NCI-H146 treated with DMSO at 0.1 percent for 48 hours (cell line): ENCODE measurements around the gene AGBL1.

Source experiments
- DNase-seq: peaks from one replicate; lab custom pipeline; 2025; ENCODE audit not compliant: unreplicated experiment; lab: John Stamatoyannopoulos, UW

The AGBL1 gene

DNA sequence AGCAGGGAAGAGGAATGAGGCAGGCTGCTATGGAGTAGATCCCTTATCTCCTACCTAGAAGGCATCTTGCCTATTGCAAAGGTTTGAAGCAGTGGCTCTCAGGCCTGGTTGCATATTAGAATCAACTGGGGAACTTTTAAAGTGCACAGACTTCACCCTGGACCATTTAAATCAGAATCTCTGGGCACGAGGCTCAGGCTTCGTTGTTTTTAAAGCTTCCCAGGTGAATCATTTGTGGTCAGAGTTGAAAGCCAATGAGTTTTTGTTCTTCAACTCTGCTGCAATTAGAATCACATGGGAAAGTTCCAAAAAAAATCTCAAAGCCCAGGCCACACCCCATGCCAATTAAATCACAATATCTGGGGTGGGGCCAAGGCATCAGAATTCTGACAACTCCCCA, 773.1 kb downstream of the AGBL1 start:
- DNase-seq = no peak

DNA sequence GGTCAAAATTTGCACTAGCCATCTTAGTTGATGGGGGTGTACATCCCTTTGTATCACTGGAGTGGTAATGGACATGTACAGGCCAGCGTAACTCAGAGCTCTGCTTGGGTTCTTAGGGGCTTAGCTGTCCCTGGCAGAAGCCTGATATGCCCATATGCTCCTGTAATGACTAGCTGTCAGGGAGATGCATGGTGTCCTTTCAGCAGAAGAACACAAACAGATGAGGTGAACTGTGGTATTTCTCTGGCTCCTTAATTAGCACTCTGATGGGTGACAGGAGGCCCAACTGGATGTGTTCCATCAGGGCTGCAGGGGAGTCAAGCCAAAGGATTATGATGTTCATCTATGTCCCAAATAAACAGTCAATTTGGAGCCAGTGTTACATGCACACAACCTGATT, 774.5 kb downstream of the AGBL1 start:
- no peak for DNase-seq

DNA sequence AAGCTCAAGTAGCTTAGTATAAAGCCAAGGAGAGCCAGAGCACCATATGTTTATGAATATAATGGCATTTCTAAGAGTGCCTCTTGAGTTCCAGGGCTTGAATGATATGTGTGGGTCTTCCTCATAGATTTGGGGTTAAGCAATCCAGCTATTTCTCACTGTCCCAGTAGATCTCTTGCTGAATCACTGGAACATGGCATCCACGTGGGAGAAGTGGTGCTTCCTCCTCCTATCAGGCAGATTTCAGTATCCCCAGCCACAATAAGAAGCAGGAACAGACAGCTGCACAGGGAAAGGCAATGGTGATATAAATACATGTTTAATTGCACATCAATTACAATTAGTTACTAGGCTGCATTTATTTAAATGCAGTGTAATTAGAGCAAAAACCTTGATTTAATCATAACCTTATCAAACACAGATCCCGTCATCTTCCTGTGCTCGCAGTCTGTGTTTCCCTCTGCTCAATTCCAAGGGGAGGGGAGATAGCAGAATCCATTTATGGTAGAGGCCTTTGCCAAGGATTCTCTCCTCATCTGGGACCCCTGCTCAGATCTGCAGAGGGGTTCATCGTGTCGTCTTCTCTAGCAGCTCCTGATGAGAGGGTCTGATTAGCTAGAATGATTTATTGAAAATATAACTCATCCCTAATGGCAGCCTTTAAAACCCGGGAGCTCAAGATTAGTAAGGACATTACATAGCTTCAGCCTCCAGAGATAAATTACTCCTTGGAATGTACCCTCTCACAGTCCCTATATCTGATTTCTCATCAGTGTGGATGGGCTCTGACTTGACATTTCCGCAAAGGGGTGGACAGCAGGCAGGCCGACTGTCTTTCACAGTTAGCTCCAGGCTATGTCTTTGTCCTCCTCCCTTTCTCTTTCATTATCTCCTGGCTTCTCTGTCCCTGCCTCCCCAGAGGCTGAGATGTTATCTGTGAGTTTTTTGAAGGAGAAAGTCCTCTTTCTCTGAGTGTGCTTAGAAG, 775.9 kb downstream of the AGBL1 start:
- DNase-seq = peak; percentile 44

DNA sequence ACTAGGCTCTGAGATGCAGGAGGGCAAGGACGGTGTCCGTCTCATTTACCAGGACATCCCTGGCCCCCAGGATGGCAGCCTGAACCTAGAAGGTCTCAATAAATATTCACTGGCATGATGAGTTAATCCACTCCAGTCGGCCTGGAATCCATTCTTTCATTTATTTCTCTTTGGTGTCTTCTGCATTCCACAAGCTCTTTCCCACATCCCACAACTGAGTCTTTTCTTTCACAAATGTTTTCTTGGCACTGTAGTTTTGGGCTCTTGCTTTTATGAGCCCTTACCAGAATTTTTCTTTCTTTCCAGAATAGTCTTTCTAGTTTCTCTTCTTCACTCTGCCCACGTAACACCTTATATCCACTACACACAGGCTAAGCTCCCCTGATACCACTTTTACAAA, 778.0 kb downstream of the AGBL1 start:
- DNase-seq = no peak

DNA sequence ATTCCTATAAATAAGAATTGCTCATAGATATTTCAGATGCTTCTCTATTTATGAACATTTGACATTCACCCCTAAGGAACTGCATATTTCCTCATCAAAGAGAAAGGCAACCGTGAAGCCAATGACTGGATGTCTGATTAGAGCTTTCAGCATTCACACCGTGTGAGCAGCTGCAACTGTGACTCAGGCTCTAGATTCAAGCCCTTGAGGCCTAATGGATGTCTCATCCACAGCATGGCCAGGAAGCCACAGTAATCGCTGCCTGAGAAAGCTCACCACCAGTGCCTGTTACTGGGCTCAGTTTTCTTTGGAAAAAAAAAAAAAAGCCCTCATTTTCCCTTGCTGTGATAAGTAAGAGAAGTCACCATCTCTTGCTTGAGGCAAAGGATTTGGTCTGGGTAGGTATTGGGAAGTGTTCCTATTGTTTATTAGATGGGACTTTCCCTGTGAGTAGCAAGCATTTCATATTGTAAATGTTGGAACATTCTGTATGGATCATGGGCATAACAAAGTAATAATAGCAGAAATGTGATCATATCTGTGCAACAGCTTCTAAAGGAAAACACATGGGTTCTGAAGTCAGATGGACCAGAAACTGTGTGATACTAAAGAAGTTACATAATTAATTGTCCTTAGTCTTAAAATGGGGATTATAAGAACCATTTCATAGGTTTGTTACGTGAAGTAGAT, 783.7 kb downstream of the AGBL1 start:
- DNase-seq = no peak

DNA sequence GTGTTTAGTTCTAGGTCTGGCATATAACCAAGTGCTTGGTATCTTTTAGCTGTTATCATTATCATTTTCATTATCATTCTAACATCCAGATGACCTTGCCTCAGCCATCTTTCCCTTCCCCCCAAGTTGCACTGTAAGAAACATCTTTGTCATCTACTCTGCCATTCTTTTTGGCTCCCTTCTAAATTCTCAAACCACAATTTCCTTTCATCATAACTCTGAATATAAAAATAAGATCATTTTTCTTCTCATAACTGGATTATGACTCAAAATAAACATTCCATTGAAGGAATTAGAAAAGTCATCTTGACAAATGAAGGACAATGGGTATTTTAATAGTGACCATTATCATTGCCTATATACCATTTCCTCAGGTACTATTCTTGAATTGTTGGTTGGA, 786.2 kb downstream of the AGBL1 start:
- no peak for DNase-seq

DNA sequence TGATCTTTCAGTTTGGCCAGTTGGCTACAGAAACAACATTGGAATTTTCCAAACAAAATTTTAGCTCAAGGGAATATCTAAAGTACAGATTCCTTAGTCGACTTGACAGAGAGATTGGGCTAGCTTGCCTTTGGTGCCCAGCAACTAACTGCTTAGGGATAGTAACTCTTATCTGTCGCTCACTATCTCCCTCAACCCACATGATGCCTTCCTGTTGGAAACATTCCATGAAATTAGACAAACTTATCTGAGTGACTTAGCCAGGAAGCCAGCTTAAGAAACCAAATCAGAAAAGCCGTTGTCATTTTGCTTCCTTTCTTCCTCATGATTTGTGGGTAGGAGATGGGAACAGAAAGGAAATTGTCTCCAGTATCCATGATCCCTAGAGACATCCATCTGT, 791.2 kb downstream of the AGBL1 start:
- no peak for DNase-seq

DNA sequence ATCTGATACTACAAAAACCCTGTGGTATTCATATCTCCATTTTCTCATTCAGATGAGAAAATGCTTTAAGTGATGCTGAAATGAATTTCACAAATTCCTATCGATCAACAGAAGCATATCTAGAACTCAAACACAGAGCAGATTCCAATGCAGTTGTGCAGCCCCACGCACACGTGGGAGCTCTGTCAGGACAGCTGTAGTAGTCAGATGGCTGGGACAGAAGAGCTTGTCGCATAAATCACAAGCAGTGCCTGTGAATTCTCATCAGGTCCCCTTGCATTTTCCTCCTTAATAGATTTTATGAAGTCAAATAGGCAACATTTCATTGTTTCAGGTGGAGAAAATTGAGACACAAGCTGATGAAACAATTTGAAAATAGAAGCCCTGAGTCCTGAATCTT, 792.3 kb downstream of the AGBL1 start:
- DNase-seq = no peak

DNA sequence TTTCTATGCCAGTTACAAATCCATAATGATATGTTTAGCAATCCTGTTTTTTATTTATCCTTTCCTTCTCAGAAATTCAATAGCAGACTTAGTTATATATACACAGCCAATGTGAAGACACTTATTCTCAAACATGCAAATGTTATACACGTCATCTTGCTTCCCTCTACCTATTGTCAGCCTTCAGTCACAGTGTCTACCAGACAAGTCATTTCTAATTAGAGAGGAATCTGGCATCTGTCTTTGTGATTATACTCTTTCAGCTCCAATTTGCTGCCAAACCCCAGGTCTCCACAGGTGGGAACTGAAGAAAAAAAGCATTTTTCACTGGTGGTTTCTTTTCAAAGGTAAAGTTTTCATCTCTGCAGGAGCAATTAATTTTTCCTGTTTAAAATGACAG, 793.1 kb downstream of the AGBL1 start:
- DNase-seq = peak; percentile 58

DNA sequence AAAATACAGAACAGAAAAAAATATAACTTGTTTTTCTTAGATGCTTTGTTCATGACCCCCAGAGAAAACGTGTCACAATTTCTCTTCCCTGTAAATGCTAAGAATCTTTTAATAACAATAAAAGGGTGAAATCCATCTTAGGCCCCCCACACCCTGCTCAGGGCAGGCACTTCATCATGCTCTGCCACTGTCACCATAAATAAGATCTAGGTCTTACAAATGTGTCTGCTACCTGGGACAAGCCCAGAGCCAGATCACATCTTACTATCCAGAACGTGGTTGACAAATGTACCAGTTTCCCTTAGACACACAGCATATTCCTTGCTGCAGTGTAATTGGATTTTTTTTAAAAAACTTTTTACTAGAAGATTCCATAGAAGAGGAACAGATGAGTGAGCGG, 795.4 kb downstream of the AGBL1 start:
- no peak for DNase-seq

DNA sequence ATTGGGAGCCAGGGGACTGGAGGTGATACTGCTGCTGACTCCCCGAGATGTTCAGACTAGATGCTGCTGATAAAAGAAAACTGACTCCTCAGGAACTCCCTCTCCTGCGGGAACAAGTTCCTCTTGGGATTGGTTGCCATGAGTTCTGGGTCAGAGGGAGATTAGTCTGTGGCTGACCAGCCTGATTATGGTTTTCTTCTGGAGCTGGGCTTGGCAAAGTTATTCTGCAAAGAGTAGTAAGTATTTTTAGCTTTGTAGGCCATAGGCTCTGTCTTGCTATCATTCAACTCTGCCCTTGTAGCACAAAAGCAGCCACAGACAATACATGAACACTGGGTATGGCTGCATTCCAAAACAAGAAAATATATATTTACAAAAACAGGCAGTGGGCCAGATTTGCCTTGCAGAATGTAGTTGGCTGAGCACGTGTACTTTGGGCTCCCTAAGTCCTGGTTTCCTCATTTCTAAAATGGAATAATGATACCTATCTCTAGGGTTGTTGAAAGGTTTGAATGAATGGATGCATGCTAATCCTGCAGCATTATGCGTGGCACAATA, 796.8 kb downstream of the AGBL1 start:
- DNase-seq = no peak

DNA sequence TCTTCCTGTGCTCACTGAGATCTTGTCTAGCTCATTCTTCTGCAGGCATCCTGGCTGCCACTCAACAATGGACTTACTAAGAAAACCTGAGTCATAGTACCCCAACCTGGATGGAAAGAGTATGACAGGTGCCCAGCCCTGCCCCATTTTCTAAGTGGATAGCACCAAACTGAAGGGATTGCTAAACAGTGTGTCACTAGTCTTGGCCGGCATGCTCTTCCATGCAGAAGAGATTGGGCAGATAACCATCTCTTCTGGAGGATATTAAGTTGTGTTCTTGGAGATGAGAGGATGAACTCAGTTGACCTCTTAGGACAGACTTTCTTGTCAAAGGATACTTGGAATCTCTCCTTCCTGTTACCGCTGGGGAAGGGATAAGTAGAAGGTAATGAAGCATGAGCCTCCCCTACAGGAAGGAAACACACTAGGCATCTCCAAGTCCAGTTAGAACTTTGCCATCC, 797.5 kb downstream of the AGBL1 start:
- peak; percentile 23 for DNase-seq

DNA sequence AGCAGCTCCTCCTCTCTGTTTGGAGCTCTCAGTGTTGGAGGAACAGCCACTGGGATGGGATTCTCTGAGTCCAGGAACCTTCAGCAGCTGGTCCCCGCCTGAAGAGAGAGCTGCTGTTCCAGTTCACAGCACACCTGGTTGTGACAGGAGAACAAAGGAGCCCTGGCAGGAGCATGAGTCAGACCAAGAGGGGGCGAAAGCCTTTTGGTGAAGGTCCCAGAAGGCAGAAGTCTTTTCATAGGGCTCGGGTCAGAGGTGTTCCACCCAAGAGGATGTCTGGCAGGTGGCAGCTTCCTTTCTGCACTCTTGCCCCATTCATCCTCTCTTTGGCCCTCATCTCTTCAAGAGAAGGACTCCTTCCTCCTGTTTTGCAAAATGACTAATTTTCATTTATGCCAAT, 799.2 kb downstream of the AGBL1 start:
- DNase-seq = peak; percentile 60

DNA sequence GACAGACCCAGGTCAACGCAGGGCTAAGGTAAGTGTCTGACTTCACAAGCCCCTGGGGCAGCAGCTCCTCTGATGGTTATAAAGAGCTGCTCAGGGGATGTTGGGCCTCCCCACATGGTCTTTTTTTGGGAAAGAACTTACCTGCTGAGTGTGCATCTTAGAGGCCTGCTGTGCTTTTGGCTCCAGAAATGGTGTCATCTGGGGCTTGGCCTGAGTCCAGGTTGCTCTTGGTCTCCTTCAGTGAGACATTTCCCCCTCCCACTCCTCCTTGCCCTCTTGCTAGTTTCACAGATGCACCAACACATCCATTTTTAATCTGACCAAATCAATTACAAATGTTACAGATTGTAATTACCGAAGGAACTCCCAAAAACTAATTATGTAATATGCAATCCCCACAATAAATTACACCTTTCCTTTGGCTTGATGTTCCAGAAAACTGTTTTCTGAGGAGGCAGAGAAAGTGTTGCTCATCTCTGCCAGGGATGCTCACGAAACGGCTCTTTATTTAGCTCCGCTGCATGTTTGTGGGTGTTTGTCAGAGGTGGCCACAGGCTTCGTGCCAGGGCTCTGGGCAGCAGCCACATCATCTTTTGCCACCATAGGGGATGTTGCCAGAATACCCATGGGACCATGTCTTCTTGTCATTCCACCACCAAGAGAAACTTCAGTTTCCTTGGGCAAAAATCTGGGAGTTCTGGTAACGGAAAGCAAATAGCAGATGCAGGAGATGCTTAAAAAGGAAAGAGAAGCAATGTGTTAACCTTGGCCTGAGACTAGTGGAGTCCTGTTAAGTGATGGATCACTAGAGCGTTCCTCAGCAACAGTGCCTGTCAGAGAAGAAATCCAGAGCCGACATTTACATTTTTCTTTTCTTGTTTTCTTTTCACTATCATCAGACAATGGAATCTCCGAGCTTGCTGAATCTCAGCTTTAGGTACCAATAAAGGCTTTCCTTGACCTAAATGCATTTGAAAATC, 799.9 kb downstream of the AGBL1 start:
- no peak for DNase-seq

DNA sequence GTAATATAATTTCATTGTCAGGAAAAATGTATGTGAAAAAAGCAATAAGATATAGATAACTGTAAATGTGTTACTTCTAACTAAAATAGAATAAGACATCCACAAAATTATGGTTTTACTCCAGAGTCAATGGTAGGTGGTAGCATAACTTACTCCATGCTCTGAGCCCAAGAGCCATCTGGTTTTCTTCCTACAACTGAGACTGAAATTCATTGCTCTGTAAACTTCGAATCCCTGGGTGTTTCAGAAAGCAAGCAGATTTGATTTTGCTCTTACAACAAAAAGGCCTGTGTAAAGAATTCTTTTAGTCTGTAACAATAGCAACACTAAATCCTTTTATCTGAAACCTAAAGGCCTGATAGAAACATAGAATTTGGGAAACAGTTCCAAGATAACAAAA, 805.9 kb downstream of the AGBL1 start:
- DNase-seq = no peak

DNA sequence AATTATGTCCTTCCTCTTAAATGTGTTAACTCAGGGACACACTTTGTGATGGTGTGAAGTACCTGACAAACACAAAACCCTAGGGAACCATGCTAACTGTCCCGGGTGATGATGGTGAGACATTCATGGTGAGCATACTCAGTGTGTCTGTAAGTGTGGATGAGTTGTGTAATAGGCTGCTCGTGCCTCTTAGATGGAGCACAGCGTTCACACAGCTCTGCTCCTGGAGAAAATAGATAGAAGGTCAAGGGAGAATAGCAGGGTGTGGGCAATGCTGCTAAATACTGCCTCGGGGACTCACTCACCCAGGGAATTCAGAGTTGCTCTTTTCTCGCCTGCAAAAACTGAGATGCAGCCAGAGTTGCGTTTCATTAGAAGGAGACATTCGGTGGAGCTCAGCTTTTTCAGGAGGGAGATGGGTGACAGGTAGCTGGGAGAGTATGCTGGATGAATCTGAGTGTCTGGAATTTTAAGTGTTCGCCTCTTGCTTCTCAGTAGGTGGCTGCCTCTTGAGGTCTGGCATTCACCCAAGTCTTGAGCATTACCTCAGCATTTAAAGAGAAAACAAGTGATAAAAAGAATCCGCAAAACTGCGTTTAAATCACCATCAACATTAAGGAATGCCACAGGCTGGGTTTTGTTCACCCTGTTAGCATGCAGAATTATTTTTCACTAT, 813.2 kb downstream of the AGBL1 start:
- peak; percentile 67 for DNase-seq

DNA sequence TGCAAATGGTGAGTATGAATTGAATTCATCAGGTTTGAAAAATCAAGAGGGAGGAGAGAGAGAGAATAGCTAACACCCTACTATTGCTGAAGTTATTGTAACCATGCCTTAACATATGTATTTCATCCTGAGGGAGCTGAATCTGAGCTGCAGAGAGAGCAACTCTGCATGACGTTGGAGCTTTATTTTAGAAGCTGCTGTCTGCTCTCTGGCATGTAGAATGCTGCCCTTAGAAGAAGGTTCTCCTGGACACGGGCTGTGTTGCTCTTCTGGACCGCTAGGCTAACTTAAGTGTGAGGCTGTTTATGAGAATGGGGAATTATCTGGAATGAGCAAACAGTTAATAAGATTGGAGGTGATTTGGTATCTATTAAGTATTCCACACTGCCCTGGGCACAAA, 814.6 kb downstream of the AGBL1 start:
- DNase-seq = no peak

DNA sequence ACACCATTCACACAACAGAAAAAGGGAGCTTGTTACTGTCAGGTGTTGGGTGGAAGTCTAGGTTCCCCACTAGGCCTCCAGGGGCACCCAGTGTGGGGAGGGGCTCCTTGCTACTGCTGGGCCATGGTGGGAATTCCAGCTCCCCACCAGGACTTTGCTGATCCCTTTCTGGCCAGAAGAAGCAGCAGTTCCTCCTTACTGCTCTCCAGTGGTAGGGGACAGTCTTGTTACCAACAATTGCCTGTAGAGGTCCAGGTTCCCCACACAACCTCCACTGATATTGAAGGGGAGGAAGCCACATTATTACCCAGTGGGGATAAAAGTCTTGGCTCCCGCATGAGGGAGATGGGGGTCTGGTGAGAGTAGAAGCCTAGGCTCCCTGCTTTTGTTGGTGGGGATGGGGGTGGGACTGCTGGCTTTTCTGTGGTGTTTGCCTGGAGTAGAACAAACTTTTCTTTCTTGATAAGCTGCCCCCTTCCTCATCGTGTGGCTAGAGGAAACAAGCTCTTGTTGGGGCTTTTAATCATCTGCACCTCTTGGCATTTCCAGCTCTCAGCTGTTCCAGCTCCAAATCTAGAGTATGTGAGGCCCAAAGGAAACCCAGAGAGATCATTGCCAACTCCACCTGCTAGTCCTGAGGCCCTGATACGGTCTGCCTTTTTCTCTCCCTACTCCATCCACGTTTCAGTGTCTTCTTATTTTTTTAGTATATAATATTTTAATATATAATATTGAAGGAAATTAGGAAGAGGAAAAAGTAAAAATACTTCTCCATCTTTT, 824.2 kb downstream of the AGBL1 start:
- DNase-seq = no peak

DNA sequence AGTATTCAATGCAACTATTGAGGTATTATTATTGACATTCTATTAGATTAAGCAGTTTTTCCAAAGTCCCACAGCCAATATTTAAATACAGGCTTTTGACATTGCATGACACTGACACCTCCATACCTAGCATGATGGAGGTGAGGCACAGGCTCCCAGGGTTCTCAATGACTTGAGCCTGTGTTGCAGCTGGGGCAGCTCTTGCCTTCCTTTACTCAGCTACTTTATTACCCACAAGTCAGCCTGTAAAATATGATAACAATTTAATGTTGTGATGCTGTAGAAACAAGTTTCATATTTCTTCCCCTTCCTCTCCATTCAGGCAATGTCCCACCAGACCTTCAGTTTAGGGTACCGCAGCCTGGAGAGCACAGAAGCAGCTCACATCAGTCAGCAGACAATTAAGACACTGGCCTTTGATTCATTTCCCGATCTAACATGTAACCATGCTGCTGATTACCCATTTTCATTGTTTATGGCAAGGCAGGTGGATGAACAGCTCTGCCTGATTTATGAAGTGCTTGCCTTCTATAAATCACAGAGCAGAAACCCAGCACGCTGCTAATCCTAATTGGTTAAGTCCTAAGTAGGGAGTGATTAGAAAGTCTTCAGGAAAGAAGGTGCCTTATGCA, 826.1 kb downstream of the AGBL1 start:
- no peak for DNase-seq
